RCC 7860 (cell line): ENCODE data around the gene TSPAN11.
"Not testable (repeated sequence)": the region's sequence is repeated elsewhere in the genome, so short reads cannot be mapped to it uniquely, and the experiment has no call there.

Source experiments
- DNase-seq: peaks from one replicate; pipeline ENCODE4 v3.0.0-alpha.2; 2015; ENCODE audit warnings: low spot score
- FAIRE-seq: peaks from 2 replicates; lab custom pipeline; 2012; peaks lifted over from hg19 to GRCh38; lab: Jason Lieb, UNC

TSPAN11 gene

GRCh38 chr12:30926243-30927221 lies at the start of gene TSPAN11:
Gene TSPAN11 (plus strand): TSS chr12:30926748. CDS start chr12:30953992, 27,244 bp downstream.
- FAIRE-seq (no peak), DNase-seq (no peak)

DNA sequence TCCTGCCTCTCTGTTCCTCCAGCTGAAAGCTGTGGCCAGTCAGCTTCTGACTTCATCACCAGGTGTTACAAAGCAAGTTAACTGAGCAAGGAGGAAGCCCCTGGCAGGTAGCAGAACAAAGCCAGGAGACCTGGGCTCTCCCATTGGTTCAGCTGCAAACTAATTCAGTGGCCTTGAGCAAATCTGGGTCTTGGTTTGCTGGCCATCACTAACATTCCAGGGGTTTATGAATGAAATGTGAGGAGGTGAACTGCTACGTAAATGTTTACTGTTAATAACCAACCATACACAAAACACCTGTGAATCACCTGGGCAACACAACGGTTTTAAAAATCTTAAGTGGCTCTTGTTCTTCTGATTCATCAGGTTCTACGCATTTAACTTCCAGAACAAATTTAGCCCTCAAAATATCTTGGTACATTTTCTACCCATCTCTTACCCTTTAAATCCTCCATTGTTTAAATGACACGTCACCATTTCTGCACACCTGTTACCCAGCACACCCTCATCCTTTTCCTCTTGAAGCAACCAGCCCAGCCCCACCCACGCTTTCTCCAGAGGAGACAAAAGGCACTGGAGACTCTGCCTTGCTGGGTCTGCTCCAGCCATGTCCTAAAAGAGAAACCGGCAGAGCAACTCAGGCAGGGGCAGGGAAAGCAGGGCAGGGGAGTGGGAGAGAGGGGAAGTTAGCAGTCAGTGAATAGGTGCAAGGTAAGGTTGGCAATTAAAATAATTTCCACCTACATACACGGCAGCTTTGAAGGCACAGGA lies 49.3 kb upstream of the TSPAN11 start:
- FAIRE-seq (no peak), DNase-seq (no peak)

GRCh38 chr12:30878024-30878423 lies 48.5 kb upstream of the TSPAN11 start:
- no peak for DNase-seq
- no peak for FAIRE-seq

DNA sequence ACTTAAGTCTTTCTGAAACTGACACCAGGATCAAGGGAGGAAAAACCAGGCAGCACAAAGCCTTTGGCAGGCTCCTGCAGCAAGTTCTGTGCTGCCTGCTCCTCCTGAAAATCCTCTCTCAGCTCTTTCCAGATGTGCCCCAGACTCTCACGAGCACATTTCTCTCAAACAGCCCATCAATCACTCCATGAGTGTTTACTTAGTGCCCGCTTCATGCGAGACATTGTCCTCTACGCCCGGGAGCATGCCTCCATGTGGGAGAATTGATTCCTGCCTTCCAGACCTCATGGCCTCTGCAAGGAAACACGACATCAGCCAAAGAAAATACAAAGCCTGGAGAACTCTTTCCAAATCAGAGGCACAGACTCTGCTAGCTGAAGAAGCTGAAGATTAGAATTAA lies 46.5 kb upstream of the TSPAN11 start:
- FAIRE-seq (no peak), DNase-seq (no peak)

GRCh38 chr12:30880813-30881212 lies 45.7 kb upstream of the TSPAN11 start:
- FAIRE-seq (no peak), DNase-seq (no peak)

GRCh38 chr12:30882706-30883105 lies 43.8 kb upstream of the TSPAN11 start:
- FAIRE-seq (no peak), DNase-seq (no peak)

DNA sequence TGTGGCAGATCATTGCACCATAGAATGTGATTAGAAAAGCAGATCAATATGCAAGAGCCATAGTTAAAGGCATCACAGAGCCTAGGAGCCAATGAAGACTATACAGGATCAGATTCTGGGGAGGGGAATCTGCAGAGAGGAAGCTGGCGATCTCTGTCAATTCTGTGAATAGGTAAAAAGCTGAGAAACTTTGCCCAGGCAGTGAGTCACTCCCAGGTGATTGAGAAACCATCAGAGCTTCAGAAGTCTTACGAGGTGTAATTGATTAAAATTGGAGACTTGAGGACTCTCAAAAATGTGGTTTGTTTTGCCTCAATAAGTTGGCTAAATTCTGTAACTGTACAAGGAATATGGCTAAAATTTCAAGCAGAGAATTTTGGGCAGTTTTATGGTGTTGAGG lies 41.7 kb upstream of the TSPAN11 start:
- DNase-seq (no peak), FAIRE-seq (no peak)

DNA sequence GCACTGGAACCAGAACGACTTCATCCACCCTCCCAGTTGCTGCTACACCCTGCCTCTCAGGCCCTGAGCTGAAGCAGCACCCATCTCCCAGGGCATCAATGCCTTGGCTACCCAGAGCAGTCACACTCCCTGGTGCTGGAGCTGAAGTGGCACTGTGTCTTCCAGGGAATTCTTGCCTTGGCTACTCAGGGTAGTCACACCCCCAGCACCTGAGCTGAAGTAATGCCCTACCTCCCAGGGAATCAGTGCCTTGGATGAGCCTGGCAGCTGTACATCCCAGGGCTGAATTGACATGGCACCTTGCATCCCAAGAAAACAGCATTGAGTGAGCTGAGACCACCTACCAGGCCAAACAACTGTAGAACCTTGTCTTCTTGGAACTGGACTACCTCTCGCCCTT lies 41.2 kb upstream of the TSPAN11 start:
- no peak for DNase-seq
- no peak for FAIRE-seq

DNA sequence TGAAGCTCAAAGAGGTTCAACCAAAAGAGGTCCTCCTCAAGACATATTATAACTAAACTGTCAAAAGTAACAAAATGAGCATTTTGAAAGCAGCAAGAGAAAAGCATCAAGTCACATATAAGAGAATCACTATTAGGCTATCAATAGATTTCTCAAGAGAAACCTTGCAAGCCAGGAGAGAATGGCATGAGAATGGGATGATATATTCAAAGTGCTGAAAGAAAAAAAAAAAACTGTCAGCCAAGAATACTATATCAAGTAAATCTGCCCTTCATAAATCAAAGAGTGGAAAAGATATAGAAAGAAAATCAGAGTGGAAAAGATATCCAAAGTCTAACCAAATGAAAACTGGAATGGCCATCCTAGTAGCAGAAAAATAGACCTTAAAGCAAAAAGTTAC lies 39.3 kb upstream of the TSPAN11 start:
- FAIRE-seq (no peak), DNase-seq (no peak)

GRCh38 chr12:30888241-30888640 lies 38.3 kb upstream of the TSPAN11 start:
- FAIRE-seq (no peak), DNase-seq (no peak)

DNA sequence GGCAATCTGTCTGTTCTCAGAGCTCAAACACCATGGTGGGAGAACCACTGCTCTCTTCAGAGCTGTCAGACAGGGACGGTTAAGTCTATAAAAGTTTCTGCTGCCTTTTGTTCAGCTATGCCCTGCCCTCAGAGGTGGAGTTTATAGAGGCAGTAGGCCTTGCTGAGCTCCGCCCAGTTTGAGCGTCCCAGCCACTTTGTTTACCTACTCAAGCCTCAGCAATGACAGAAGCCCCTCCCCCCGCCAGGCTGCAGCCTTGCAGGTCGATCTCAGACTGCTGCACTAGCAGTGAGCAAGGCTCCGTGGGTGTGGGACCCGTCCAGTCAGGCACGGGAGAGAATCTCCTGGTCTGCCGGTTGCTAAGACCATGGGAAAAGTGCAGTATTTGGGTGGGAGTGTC lies 32.0 kb upstream of the TSPAN11 start:
- not testable (repeated sequence) for FAIRE-seq, DNase-seq

DNA sequence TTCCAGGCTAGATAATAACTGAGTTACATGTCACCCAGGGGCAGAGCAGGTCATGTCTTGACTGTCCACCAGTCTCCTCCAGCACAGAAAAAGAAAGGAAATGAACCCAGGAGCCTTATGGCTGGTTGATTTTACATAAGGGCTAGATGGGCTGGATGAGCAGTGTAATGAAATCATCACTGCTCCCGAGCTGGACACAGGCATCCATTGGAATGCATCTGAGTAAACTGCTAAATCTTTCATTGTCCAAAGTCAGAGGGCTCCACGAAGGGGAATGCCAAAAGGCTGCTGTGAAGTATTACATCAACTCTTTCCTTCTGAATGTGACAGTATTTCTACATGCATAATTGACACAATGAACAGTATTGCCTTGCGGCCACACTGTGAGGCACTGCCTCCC lies 30.1 kb upstream of the TSPAN11 start:
- DNase-seq (peak; percentile 94), FAIRE-seq (peak; percentile 89)

DNA sequence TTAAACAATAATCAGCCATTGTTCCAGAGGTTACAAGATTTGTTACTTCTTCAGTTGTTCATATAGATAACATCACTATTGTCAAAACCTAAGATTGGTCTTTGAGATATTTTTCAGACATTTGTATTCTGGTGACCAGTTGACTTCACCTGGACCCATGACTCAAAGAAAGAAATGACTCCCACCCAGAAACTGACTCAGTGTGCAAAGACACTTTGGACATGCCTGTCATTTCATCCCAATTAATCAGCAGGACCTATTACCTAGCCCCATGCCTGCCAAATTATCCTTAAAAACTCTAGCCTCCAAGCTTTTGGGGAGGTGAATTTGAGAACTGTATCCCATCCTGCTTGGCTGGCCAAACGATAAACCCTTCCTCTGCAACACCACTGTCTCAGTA lies 27.7 kb upstream of the TSPAN11 start:
- DNase-seq: peak; percentile 48
- peak; percentile 7 for FAIRE-seq

GRCh38 chr12:30900351-30900750 lies 26.2 kb upstream of the TSPAN11 start:
- DNase-seq: no peak
- no peak for FAIRE-seq

- DNase-seq (no peak), FAIRE-seq (no peak)
These were observed 24.5 kb upstream of the TSPAN11 start for GRCh38 chr12:30902001-30902400.

GRCh38 chr12:30902596-30902995 lies 24.0 kb upstream of the TSPAN11 start:
- DNase-seq (no peak), FAIRE-seq (no peak)

GRCh38 chr12:30905463-30906009 lies 21.0 kb upstream of the TSPAN11 start:
- no peak for FAIRE-seq
- DNase-seq: no peak

DNA sequence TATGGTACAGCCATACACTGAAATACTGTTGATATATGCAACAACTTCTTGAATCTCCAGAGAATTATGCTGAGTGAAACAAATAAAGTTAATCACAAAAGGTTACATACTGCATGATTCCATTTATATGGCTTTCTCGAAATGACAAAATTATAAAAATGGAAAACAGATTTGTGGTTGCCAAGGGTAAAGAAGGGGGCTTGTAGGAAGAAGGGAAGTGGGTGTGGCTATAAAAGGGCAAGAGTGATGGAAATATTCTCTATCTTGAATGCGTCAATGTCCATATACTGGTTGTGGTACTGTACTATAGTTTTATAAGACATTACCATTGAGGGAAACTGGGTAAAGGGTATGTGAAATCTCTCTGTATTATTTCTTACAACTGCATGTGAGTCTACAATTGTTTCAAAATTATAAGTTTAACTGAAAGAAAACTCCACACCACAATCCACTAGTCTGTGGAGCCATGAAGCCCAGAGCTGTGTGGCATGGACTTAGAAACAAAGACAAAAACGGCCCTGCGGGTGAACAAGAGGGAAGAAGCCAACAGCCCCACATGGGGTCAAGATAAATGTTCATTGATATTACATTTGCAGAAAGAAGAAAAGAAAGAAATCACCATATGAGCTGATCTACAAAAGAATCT lies 18.3 kb upstream of the TSPAN11 start:
- no peak for FAIRE-seq
- no peak for DNase-seq

- DNase-seq (no peak), FAIRE-seq (no peak)
These were observed 17.7 kb upstream of the TSPAN11 start for GRCh38 chr12:30908722-30909348.

DNA sequence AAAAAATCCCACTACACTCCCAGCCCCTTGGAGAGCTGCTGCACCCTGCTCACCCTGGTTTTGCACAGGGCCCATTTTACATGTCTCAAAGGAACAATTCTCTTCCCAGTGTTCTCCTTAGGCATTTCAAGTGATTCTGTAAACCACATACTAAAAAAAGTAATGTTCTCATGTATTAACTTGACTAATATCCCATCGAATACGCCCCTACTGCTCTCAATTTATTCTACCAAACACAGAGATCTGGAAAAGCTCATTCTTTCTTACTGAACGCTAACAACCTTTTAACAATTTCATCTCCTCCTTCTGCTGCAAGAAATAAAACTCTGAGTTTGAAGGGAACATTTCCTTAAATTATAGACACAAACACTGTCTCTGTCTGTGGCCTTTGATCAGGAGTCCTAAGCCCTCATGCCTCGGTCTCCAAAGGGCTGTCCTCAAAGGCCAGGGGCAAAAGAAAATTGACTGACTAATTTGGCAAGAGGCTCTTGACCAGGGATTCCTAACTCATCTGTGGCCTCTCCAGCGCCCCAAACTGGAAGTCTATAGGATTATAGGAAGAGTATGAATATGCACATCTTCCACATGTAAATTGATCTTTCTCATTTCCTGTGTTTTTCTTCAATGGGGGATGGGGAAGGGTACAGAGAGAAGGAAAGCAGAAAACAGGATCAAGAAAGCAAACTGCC lies 17.1 kb upstream of the TSPAN11 start:
- FAIRE-seq (no peak), DNase-seq (no peak)
